ENCODE data around the gene CEP128.
"Not testable (repeated sequence)": the region's sequence is repeated elsewhere in the genome, so short reads cannot be mapped to it uniquely, and the experiment has no call there.

Gene CEP128

DNA sequence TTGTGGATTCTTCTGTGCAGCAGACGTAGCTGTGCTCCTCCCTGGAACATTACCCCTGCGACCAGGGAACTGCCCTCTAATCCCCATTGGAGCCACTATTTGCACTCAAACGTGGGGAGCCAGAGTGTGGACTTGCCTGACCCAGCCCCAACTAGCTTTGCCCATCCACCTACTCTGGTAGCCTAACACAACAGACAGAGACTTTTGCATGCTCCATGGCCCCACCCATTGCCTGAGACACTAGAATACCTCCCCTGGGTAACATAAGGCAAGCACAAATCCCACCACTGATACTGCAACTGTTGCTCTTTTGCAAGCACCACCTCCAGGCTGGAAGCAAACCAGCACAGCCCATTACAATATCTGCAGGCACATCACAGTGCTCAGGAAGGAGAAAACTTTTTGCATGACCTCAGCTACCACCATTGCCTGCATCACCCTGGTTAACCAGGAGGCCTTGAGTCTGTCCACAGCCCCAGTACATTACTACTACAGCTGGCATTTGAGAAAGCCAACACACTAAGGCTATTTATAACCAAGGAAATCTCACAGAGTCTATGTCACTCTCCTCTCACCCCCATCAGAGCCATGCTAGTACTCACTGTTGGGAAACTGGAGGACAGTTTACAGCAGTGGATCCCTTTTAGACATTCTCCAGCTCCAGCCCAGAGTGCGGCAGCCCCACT is 15.0 kb downstream of the CEP128 start:
- H3K4me3 ChIP-seq (ENCODE audit: low read length) = no peak overlapping the region
- no peak for DNase-seq (ENCODE audit: low read depth)
- TF ChIP-seq, protein P1, sequence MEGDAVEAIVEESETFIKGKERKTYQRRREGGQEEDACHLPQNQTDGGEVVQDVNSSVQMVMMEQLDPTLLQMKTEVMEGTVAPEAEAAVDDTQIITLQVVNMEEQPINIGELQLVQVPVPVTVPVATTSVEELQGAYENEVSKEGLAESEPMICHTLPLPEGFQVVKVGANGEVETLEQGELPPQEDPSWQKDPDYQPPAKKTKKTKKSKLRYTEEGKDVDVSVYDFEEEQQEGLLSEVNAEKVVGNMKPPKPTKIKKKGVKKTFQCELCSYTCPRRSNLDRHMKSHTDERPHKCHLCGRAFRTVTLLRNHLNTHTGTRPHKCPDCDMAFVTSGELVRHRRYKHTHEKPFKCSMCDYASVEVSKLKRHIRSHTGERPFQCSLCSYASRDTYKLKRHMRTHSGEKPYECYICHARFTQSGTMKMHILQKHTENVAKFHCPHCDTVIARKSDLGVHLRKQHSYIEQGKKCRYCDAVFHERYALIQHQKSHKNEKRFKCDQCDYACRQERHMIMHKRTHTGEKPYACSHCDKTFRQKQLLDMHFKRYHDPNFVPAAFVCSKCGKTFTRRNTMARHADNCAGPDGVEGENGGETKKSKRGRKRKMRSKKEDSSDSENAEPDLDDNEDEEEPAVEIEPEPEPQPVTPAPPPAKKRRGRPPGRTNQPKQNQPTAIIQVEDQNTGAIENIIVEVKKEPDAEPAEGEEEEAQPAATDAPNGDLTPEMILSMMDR (conservative IDR thresholded peaks at IDR 0.05; ENCODE audit: low read depth, low read length) = no peak

DNA sequence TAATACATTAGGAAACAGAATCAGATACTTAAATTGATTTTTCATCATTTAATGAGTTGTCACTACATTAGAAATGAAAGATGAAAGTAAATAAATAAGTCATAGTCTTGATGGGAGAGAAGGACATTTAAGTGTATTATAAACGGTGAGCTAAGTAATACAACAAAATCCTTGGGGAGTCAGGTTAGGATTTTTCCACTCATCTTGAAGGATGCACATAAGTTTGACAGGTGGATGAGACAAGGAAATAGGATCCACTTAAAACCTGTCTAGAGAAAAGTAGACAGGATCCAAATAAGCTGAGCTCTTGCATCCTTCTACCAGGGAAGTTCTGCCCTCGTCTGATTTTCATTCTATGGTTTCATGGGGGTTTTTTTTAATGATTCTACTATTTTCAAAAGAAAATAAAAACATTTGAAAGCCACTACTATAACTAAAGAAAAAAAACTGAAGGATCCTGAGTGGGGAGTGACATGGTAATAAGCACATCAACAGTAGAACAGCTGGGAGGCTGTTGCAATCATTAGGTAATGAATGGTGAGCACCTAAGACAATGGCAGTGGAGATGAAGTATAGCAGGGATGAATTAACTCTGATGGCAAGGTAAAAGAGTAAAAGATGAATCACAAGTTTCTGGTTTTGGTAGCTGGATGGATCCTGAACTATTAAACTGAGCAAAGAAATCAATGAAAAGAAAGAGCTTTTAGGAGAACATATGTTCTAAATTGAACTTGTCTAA is 17.0 kb downstream of the CEP128 start:
- no peak overlapping the region for H3K4me3 ChIP-seq (ENCODE audit: low read length)
- TF ChIP-seq, protein P1 (conservative IDR thresholded peaks at IDR 0.05; ENCODE audit: low read depth, low read length) = no peak
- DNase-seq (ENCODE audit: low read depth) = no peak

DNA sequence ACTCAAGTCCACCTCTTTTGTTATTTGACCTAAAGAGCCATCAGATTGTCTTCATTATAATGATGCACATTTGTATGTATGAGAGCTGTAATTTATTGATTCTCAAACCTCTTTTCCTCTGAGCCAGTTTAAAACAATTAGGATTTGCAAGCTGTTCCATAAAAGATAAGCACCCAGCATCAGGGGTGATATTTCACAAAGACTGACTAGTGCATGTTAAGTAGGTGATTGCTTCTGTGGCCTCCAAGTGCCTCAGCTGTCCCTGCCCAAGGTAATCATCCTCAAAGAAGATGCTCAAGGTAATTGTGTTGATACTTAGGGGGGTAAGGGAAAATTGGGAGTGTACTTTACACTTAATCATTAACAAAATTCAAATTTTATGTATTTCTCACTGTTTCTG is 18.2 kb downstream of the CEP128 start:
- TF ChIP-seq, protein P1 (conservative IDR thresholded peaks at IDR 0.05; ENCODE audit: low read depth, low read length) = no peak
- H3K4me3 ChIP-seq (ENCODE audit: low read length) = no peak overlapping the region
- DNase-seq (ENCODE audit: low read depth) = no peak

DNA sequence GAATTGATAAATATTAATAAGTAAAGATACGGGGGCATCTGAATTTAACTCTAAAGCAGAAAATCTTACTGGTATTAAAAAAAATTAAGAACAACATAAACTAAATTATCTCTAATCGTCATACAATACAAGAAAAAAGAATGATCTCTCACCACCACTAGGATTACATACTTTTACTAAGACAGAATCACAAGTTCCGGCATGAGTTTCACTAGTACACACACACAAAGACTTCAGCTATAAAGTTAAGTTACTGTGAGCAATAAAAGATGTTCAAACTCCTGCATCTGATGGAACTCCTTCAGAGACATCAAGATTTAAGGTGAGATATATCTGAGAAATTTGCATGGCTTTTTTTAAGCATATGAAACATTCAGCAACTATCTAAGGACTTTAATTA is 21.9 kb downstream of the CEP128 start:
- TF ChIP-seq, protein P1 (conservative IDR thresholded peaks at IDR 0.05; ENCODE audit: low read depth, low read length) = no peak
- no peak for DNase-seq (ENCODE audit: low read depth)
- no peak overlapping the region for H3K4me3 ChIP-seq (ENCODE audit: low read length)

DNA sequence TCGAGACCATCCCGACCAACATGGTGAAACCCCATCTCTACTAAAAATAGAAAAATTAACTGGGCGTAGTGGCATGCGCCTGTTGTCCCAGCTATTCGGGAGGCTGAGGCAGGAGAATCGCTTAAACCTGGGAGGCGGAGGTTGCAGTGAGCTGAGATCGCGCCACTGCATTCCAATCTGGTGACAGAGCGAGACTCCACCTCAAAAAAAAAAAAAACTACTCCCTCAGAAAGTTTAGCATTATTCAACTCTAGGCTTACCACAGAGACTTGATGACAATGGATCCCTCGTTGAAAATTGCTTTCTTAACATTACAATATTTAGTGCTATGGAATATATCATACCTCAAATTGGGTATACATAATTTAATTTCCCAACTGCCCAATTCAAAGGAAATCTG is 29.5 kb downstream of the CEP128 start:
- H3K4me3 ChIP-seq (ENCODE audit: low read length); DNase-seq (ENCODE audit: low read depth): not testable (repeated sequence)

DNA sequence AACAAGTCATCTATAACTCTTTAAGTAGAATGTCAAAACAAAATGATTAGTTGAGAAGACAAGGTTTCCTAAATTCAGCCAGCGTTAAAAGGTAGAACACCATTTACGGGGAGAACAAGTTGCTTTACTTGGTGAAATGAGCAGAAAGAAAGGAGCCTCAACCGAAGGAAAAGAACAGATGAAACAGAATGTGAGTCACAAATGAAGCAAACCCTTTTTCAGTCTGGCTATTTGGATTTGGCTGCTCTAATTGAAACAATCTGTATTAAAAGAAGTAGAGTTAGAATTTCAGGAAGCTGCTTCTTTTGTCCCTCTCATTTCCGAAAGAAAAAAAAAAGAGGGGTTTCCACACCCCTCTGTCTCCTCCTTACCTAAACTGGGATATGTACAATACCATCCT is 34.6 kb downstream of the CEP128 start:
- H3K4me3 ChIP-seq (ENCODE audit: low read length) = no peak overlapping the region
- DNase-seq (ENCODE audit: low read depth) = no peak
- TF ChIP-seq, protein P1 (conservative IDR thresholded peaks at IDR 0.05; ENCODE audit: low read depth, low read length) = no peak

DNA sequence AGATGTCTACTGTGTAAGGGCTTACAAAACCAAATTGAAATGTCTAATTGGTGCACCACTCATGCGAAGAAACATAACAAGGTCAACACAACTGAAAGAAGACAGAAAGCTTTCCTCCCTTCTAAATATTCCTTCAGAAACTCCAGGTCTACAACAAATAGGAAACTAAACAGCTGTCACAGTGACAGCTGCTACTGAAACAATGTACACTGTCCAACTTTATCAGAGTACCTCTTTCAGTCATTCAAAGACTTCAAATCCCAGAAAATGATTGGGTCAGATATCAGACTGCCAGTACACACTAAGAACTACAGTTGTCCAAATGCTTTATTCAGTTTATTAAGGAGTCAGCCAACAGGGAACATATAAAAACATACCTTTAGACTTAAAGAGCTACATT is 35.2 kb downstream of the CEP128 start:
- no peak overlapping the region for H3K4me3 ChIP-seq (ENCODE audit: low read length)
- TF ChIP-seq, protein P1 (conservative IDR thresholded peaks at IDR 0.05; ENCODE audit: low read depth, low read length) = no peak
- no peak for DNase-seq (ENCODE audit: low read depth)

All from retinal pigment epithelial cell (primary cell).